Endothelial cell of umbilical vein (primary cell): Measurements from ENCODE around the gene CHI3L2. TPM values are rescaled to one million over a fixed set of nuclear protein-coding genes. Genes with fewer than 3 reads are reported as not detected.

Experiments used
- BruUV-seq: library from RNA; stranded (reverse); fragments of 400-500 nt; replicated peaks from 2 replicates; lab custom pipeline; 2021; lab: Mats Ljungman, UMichigan
- CTCF ChIA-PET: fragments of 300-600, 350-600 bp; sonication (Branson Sonifier 250); formaldehyde crosslinking; loops from one replicate; lab custom pipeline; 2021; ENCODE audit warnings: antibody characterized with exemption, inconsistent platforms; lab: Charles Lee
- POLR2A ChIA-PET: fragments of 300-600, 350-600 bp; sonication (Branson Sonifier 250); formaldehyde crosslinking; loops from one replicate; lab custom pipeline; 2021; ENCODE audit warnings: antibody characterized with exemption, inconsistent platforms; lab: Charles Lee
- DNase-seq: peaks from one replicate; pipeline ENCODE4 v3.0.0-alpha.2; 2011; ENCODE audit warnings: low read depth, low spot score
- FAIRE-seq: peaks from 2 replicates; lab custom pipeline; 2011; peaks lifted over from hg19 to GRCh38; lab: Jason Lieb, UNC
- H2AFZ ChIP-seq: 2 replicates; pipeline ENCODE4 v1.6.0; 2012; ENCODE audit warnings: low read depth, low read length, control low read depth, inconsistent platforms
- H3K27ac ChIP-seq: 2 replicates; pipeline ENCODE4 v1.5.1; 2011; ENCODE audit warnings: low read depth, mild to moderate bottlenecking, control low read depth, low read length, moderate library complexity; ENCODE audit not compliant: insufficient read depth
- H3K27me3 ChIP-seq, 2 experiments: 2 replicates each; pipeline versions ENCODE4 v1.6.0 to v1.6.1; 2011; ENCODE audit warnings: low read length in 2 of 2, mixed read lengths in 1 of 2; ENCODE audit not compliant: control insufficient read depth in 2 of 2, insufficient read depth in 2 of 2
- H3K36me3 ChIP-seq, 2 experiments: 2 replicates in 1 of 2; 3 replicates in 1 of 2; pipeline ENCODE4 v1.5.1; 2011; ENCODE audit warnings: low read length in 2 of 2, mild to moderate bottlenecking in 1 of 2, moderate library complexity in 1 of 2; ENCODE audit not compliant: control insufficient read depth in 2 of 2, insufficient read depth in 2 of 2; ENCODE audit errors: extremely low read depth in 1 of 2
- H3K4me1 ChIP-seq: 3 replicates; pipeline ENCODE4 v1.5.1; 2011; ENCODE audit warnings: mild to moderate bottlenecking, low read length; ENCODE audit not compliant: control insufficient read depth, insufficient read depth; ENCODE audit errors: extremely low read depth
- H3K4me2 ChIP-seq: 2 replicates; pipeline ENCODE4 v1.6.1; 2011; ENCODE audit warnings: low read length, control low read depth, mixed read lengths; ENCODE audit not compliant: insufficient read depth
- H3K4me3 ChIP-seq, 3 experiments: fragments of 200-600 bp in 1 of 3; sonication (generic), shearing (Covaris generic) in 1 of 3; replicated peaks in 1 of 3; 2 replicates each; pipeline ENCODE4 v1.5.1; 2011 to 2016; ENCODE audit warnings: control low read depth in 3 of 3, low read length in 3 of 3, mild to moderate bottlenecking in 2 of 3, inconsistent platforms in 1 of 3, low read depth in 1 of 3, moderate library complexity in 1 of 3; ENCODE audit not compliant: insufficient read depth in 1 of 3
- H3K79me2 ChIP-seq: 2 replicates; pipeline ENCODE4 v1.6.0; 2012; ENCODE audit warnings: low read length, inconsistent platforms; ENCODE audit not compliant: control insufficient read depth, insufficient read depth
- H3K9ac ChIP-seq: replicated peaks from 2 replicates; pipeline ENCODE3; 2011; ENCODE audit warnings: low read length, control low read depth; ENCODE audit not compliant: insufficient read depth; ENCODE audit errors: extremely low read depth
- H3K9me1 ChIP-seq: replicated peaks from 3 replicates; pipeline ENCODE4 v1.6.0; 2011; ENCODE audit warnings: mild to moderate bottlenecking, low read length; ENCODE audit not compliant: control insufficient read depth, insufficient read depth; ENCODE audit errors: extremely low read depth
- H3K9me3 ChIP-seq: replicated peaks from 2 replicates; pipeline ENCODE4 v1.5.1; 2012; ENCODE audit warnings: low read length, inconsistent platforms; ENCODE audit not compliant: control insufficient read depth, insufficient read depth
- H4K20me1 ChIP-seq: replicated peaks from 2 replicates; pipeline ENCODE3; 2011; ENCODE audit warnings: mild to moderate bottlenecking, low read length; ENCODE audit not compliant: control insufficient read depth, insufficient read depth; ENCODE audit errors: extremely low read depth
- CTCF ChIP-seq, 2 donors: IDR thresholded peaks; 1 replicate in 1 of 2; 2 replicates in 1 of 2; pipeline ENCODE4 v1.5.1; 2011; ENCODE audit warnings: low read length in 2 of 2, mild to moderate bottlenecking in 2 of 2, moderate library complexity in 2 of 2, control low read depth in 1 of 2, inconsistent platforms in 1 of 2, low read depth in 1 of 2; ENCODE audit not compliant: insufficient read depth in 1 of 2; ENCODE audit errors: extremely low read depth in 1 of 2
- EZH2 ChIP-seq: IDR thresholded peaks from 2 replicates; pipeline ENCODE4 v1.6.1; 2012; ENCODE audit warnings: borderline replicate concordance, low read depth, mild to moderate bottlenecking, moderate library complexity, low read length, inconsistent platforms; ENCODE audit not compliant: severe bottlenecking
- FOS ChIP-seq: IDR thresholded peaks from 2 replicates; pipeline ENCODE4 v1.6.1; 2011; ENCODE audit warnings: mild to moderate bottlenecking, low read length, moderate library complexity, borderline replicate concordance; ENCODE audit not compliant: insufficient read depth
- GATA2 ChIP-seq: IDR thresholded peaks from 2 replicates; pipeline ENCODE4 v1.7.0; 2011; ENCODE audit warnings: low read depth, mild to moderate bottlenecking, moderate library complexity, mixed read lengths, low read length; ENCODE audit not compliant: insufficient read length, insufficient read depth
- JUN ChIP-seq: IDR thresholded peaks from 2 replicates; pipeline ENCODE4 v1.6.1; 2011; ENCODE audit warnings: borderline replicate concordance, low read depth; ENCODE audit not compliant: insufficient read length, insufficient read depth
- MAX ChIP-seq: IDR thresholded peaks from 2 replicates; pipeline ENCODE4 v1.6.1; 2011; ENCODE audit not compliant: insufficient read depth, insufficient read length
- MYC ChIP-seq: IDR thresholded peaks from one replicate; pipeline ENCODE4 v1.6.1; 2011; ENCODE audit warnings: mild to moderate bottlenecking, low read depth, low read length
- POLR2A ChIP-seq: IDR thresholded peaks from 2 replicates; pipeline ENCODE4 v1.6.1; 2012; ENCODE audit warnings: low read depth, mild to moderate bottlenecking, control low read depth, low read length
- POLR2AphosphoS5 ChIP-seq: IDR thresholded peaks from 2 replicates; pipeline ENCODE4 v1.6.1; 2012; ENCODE audit warnings: low read depth, mild to moderate bottlenecking, control low read depth, low read length, moderate library complexity; ENCODE audit not compliant: insufficient read depth
- dilution Hi-C: fragments of 300-500 bp; cut with MboI; formaldehyde crosslinking; loops from one replicate; pipeline ENCODE4 v1.15.0; 2019; ENCODE audit warnings: low sequenced_read_pairs; ENCODE audit not compliant: extremely low pct_ligation_motif_present
- intact Hi-C: fragments of 100-400 bp; cut with micrococcal nuclease; formaldehyde crosslinking; loops from one replicate; pipeline ENCODE4 v1.10.0; 2022
- polyA plus RNA-seq, 4 experiments: library from polyadenylated mRNA; depleted of rRNA in 3 of 4; stranded (reverse) in 3 of 4; unstranded in 1 of 4; fragments of >200 nt; gene quantifications; 2 replicates each; pipeline versions ENCODE4 v1.2.1 to v1.2.3, GENCODE V29; 2011 to 2012; ENCODE audit warnings: missing spikeins in 1 of 4
- total RNA-seq: library from RNA; stranded (reverse); gene quantifications from 2 replicates; pipeline ENCODE4 v1.2.3, GENCODE V29; 2021

The CHI3L2 gene
- total and polyA plus RNA-seq, 2 donors (not counting 3 experiments of a cell fraction or from before 2014, with no cell fraction given): not detected

GRCh38 chr1:111205714-111206050 lies 21.8 kb upstream of the CHI3L2 start:
- H3K4me1 ChIP-seq: peaks cover 3% of the 10 kb centered on the region
- H2AFZ ChIP-seq: no peak overlapping the region
- intact Hi-C loops: no loop called here
- H3K27me3 ChIP-seq: peaks cover 26 to 31% of the 10 kb centered on the region in 2 experiments
- no peaks in the 10 kb centered on the region for H3K9me1 ChIP-seq
- H3K4me3 ChIP-seq: no peak overlapping the region
- H3K9ac ChIP-seq: no peak overlapping the region
- no peak for DNase-seq
- dilution Hi-C loops: no loop called here
- CTCF ChIA-PET: no interaction called here
- BruUV-seq: no TSS peak
- TF ChIP-seq CTCF (IDR thresholded peaks at IDR 0.05; ENCODE audit: extremely low read depth in 1 of 2, insufficient read depth in 1 of 2, low read depth in 1 of 2, low read length in 2 of 2) (no peak), POLR2AphosphoS5 (no peak), FOS (no peak), EZH2 (no peak), MYC (no peak), JUN (no peak), MAX (no peak), POLR2A (no peak), GATA2 (no peak)
- no peak overlapping the region for H3K27ac ChIP-seq
- H3K79me2 ChIP-seq: no peaks in the 10 kb centered on the region
- no peak overlapping the region for H3K4me2 ChIP-seq
- H4K20me1 ChIP-seq: no peaks in the 10 kb centered on the region
- FAIRE-seq: no peak
- POLR2A ChIA-PET: no interaction called here
- H3K9me3 ChIP-seq: no peaks in the 10 kb centered on the region
- no peaks in the 10 kb centered on the region for H3K36me3 ChIP-seq
